Skin of body (tissue), 2 donors: ENCODE results near the gene GRIP1. TPM values are rescaled to one million over a fixed set of nuclear protein-coding genes. Genes with fewer than 3 reads are reported as not detected.

Experiments
- DNase-seq: peaks from one replicate; lab custom pipeline; 2025; lab: John Stamatoyannopoulos, UW
- total RNA-seq: library from RNA; depleted of rRNA; stranded (reverse); fragments of >200 nt; gene quantifications from one replicate; pipeline ENCODE4 v1.2.3, GENCODE V29; 2014

GRIP1 gene, protein sequence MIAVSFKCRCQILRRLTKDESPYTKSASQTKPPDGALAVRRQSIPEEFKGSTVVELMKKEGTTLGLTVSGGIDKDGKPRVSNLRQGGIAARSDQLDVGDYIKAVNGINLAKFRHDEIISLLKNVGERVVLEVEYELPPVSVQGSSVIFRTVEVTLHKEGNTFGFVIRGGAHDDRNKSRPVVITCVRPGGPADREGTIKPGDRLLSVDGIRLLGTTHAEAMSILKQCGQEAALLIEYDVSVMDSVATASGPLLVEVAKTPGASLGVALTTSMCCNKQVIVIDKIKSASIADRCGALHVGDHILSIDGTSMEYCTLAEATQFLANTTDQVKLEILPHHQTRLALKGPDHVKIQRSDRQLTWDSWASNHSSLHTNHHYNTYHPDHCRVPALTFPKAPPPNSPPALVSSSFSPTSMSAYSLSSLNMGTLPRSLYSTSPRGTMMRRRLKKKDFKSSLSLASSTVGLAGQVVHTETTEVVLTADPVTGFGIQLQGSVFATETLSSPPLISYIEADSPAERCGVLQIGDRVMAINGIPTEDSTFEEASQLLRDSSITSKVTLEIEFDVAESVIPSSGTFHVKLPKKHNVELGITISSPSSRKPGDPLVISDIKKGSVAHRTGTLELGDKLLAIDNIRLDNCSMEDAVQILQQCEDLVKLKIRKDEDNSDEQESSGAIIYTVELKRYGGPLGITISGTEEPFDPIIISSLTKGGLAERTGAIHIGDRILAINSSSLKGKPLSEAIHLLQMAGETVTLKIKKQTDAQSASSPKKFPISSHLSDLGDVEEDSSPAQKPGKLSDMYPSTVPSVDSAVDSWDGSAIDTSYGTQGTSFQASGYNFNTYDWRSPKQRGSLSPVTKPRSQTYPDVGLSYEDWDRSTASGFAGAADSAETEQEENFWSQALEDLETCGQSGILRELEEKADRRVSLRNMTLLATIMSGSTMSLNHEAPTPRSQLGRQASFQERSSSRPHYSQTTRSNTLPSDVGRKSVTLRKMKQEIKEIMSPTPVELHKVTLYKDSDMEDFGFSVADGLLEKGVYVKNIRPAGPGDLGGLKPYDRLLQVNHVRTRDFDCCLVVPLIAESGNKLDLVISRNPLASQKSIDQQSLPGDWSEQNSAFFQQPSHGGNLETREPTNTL
- total RNA-seq = 6.4 TPM

DNA sequence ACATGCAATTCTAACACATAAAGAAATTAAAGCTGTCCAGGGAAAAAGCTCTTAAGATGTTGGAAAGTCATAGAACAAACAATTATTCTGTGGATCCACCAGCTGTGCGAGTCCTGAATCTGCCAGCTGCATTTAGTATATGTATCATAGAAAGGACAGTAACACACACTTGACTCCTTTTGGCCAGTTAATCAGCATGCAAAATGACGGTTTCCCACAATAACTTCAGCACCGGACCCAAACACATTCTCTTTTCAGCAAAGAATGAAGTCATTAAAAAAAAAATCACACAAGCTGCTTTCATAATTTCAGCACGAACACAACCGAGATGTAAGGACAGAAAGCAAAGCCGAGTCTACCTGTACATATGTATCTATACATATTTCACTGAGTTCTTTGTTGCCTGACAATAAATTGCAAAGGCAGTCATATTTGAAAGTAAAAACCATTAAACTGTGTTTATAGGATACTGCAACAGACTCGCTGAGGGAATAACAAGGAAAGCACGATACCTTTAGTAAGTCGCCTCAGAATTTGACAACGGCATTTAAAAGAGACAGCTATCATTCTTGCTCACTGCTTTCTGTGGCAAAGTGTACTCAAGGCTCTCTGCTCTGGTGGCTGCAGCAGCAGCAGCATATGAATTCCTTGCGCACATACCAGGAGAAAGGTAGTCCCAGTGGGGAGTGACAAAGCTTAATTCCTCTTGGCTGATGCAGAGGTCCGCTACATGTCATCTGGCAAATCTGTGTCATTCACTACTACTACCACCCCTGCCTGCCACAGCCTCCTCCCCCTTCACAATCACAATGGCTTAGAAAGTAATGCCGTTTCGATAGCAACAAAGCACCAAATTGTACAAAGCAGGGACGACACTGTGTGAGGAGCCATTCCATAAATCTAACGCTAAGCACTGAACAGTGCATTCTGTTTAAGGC, at the start of gene GRIP1:
Gene GRIP1, minus strand, starts transcription at position 739 of the 938 bp plus-strand sequence. Its CDS starts 172 bp downstream, at position 567.
- no peak for DNase-seq

DNA sequence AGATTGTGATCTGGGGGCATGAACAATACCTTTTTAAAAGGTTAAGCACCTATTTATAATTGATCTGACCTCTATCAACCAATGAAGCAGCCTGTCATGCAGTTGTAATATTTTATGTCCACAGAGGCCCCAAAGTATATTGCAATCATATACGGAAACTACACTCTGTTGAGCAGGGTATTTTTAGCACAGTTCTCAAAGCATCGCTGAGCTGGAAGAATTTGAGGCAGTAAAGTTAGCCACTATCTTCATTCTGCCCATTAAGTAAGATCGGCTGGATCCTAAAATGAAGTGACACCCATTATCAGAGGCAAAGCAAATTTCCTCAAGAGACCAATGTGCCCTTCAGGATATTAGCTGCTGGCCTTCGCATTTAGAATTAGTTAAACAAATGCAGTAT, 47.7 kb upstream of the GRIP1 start:
- no peak for DNase-seq

- no peak for DNase-seq
Observed at GRCh38 chr12:66725031-66725430, 46.2 kb upstream of the GRIP1 start.

- no peak for DNase-seq
Observed at GRCh38 chr12:66724616-66725015, 45.7 kb upstream of the GRIP1 start.

GRCh38 chr12:66724026-66724425, 45.1 kb upstream of the GRIP1 start:
- DNase-seq = no peak

GRCh38 chr12:66719862-66720261, 41.0 kb upstream of the GRIP1 start:
- DNase-seq = no peak

GRCh38 chr12:66717036-66717673, 38.3 kb upstream of the GRIP1 start:
- no peak for DNase-seq

- no peak for DNase-seq
Observed at GRCh38 chr12:66716522-66716921, 37.6 kb upstream of the GRIP1 start.

GRCh38 chr12:66714709-66715108, 35.8 kb upstream of the GRIP1 start:
- no peak for DNase-seq

DNA sequence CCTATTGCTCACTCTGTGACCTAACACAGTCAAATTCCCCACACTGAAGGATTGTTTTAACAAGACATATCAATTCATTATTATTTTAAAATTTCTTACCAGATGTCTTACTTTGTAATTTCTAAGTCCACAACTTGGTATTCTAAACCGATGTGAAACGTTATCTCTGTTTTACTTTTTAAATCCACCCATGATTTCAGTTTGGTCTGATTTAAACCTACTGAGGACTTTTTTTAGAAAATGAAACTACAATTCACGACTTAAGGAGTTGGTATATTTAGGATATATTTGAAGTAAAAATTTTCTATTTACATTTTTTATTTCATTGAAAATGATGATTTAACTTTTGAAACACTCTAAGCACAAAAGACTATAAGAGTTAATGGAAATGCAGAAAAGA, 35.1 kb upstream of the GRIP1 start:
- no peak for DNase-seq

DNA sequence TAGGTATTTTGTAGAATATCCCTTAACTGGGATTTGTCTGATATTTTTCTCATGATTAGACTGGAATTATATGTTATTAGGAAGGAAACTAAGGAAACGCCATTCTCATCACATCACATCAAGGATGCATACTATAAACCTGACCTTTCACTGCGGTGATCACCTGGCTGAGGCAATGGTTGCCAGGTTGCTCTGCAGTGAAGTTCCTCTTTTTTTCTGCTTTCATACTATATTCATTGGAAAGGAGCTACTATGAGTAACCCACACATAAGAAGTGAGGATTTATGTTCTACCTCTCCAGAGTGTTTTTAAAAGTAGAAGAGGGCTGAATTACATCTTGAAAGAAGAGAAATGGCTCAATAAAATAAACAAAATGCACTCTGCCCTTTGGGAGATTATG, 31.0 kb upstream of the GRIP1 start:
- DNase-seq = no peak

DNA sequence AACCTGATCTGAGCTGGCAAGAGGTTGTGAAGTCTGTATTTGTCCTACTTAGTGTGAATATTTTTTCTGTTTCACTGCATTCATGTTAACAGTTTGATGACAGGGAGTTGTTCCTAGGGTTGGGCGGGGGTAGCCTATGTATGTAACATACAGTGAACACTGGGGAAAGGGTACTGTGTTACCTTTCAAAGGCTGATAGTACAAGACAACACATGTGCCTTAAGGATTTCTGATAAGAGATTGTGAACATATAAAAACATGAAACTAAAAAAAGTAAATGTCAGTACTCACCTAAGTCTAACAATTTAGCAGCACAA, 30.5 kb upstream of the GRIP1 start:
- no peak for DNase-seq

DNA sequence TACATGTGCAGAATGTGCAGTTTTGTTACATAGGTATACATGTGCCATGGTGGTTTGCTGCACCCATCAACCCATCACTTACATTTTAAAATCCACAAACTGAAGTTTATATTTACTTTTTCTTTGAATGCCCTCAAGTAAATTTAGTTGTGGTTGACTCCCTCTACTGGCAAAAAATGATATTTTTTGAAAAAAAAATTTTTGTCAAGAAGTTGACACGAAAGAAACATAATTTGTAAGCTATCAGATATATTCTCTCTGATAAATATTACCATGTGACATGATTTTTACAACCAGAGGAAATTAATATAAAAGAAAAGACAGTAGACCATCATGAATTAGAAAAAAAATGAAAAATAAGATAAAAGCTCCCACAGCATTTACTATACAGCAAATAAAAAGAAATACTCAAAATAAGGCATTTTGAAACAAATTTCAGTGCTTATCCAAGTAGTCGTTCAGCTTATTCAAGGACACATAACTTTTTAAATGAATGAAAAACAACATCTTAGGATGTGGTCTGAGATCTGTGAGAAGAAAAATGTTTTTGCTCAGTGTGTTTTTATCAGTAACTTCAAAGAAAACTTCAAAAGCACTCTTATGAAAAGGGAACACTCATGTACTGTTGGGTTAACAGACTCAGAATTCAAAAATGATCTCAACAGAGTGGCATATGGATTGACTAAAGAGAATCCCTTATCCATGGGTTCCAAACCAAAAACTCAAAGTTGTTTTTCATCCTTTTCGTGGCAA, 30.0 kb upstream of the GRIP1 start:
- no peak for DNase-seq

- no peak for DNase-seq
Observed at GRCh38 chr12:66707002-66707697, 28.3 kb upstream of the GRIP1 start.

DNA sequence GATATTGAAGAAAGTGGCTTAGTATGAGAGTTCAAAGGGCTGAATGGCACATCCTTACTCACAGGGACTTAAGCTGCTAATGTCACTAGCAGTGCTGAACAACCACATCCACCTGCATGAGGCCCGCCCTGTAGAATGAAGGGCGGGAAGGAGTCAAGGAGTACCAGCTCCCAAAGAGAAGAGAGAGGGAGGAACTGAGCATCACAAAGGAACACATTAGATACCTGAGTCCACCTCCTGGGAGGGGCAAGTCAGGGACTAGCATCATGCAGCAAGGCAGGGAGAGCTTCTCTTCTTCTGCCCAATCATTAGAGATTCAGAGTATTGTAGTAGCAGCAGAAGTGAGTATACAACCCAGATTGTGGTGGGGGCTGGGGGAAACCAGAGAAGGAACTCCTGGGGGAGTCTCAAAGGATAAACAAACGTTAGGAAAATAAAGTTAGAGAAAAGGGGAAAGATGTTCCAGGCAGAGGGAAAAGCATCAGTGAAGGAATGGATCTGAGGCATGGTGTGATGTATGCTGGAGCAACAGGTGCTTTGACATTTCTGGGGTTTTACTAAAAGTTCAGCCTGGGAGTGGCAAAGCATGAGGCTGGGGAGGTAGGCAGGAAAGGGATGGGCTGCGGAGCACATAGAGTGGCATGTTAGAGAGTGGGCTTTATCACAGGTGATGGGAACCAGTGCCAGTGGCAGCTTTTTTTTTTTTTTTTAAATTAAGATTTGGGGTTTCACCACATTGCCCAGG, 21.0 kb upstream of the GRIP1 start:
- DNase-seq = no peak

GRCh38 chr12:66698558-66698957, 19.7 kb upstream of the GRIP1 start:
- no peak for DNase-seq

DNA sequence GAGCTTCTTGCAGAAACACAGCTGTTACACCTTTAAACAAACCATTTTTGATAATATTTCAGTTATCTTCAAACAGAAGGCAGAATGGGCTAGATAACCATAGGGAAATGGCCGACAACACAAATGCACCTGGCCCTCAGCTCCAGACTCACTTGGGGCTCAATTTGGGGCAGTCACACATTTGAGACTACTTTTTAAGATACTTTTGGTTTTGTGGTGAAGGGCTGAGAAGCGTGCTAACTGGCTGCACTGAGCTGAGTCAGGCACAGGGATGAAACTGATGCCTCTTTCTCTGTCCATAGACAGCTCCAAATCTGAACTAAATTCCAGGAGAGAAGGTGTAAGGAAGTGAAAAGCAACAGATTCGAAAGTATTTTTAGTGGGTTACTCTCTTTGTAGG, 18.5 kb upstream of the GRIP1 start:
- DNase-seq = no peak
